ENCODE results near the gene INHA.
A peak's percentile ranks its signal among the peaks of the same experiment; 100 is the strongest.

DNA sequence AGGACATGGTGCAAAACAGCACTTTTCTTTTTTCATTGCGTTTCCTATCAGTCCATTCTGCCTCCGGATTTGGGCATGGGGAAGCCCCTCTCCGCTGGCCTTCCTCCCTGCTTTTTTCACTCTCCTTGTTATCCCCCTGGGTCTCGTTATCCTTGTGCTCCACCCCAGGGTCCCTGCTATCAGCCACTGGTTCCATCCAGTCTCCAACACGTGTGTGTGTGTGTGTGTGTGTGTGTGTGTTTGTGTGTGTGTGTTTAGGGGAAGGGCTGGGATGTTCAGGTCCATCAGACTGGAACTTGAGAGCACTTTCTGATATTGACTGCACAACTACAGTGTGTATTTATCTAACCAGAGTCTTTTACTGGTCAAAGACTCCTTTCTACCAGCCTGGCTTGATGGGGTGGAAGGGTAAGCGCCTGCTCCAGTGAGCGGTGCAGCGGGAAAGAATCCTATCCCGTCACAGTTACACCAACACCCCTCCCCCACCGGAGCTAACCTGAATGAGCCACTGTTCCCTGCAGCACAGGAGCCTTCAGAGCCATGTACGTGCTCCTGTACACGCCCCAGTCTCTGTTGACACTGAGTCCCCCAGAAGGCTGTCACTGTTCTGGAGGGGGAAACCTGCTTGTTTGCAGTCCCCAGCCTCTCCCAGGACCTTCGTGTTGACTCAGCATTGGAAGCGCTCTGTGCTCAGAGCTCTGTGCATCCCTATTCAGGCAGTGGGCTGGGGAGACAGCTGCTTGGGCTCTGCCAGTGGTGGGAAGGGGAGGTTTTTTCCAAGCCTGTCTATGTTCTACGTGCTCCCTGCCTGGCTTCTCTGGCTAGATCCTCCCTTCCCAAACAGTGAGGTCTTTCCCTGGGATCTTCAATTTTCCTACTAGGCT lies 4.6 kb downstream of the INHA start:
- peak in 1 of 2 donors; percentile 53 for TF ChIP-seq POLR2A (IDR thresholded peaks at IDR 0.05)
- TF ChIP-seq, protein P1, sequence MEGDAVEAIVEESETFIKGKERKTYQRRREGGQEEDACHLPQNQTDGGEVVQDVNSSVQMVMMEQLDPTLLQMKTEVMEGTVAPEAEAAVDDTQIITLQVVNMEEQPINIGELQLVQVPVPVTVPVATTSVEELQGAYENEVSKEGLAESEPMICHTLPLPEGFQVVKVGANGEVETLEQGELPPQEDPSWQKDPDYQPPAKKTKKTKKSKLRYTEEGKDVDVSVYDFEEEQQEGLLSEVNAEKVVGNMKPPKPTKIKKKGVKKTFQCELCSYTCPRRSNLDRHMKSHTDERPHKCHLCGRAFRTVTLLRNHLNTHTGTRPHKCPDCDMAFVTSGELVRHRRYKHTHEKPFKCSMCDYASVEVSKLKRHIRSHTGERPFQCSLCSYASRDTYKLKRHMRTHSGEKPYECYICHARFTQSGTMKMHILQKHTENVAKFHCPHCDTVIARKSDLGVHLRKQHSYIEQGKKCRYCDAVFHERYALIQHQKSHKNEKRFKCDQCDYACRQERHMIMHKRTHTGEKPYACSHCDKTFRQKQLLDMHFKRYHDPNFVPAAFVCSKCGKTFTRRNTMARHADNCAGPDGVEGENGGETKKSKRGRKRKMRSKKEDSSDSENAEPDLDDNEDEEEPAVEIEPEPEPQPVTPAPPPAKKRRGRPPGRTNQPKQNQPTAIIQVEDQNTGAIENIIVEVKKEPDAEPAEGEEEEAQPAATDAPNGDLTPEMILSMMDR (IDR thresholded peaks at IDR 0.05), result no peak

Measured in thyroid gland (tissue), 4 donors.